ENCODE results near the gene BICRA. TPM values are rescaled to one million over a fixed set of nuclear protein-coding genes. Genes with fewer than 3 reads are reported as not detected.
A peak's percentile ranks its signal among the peaks of the same experiment; 100 is the strongest.
"Not testable (repeated sequence)": the region's sequence is repeated elsewhere in the genome, so short reads cannot be mapped to it uniquely, and the experiment has no call there.

Gene BICRA
- total RNA-seq, 1 donor from 2014 or later = 7.8 TPM

- TF ChIP-seq CTCF (IDR thresholded peaks at IDR 0.05; ENCODE audit: borderline replicate concordance) = no peak
- no peaks in the 10 kb centered on the region for H3K4me1 ChIP-seq
- no peak overlapping the region for H3K27ac ChIP-seq (replicated peaks)
- peaks cover 14% of the 10 kb centered on the region for H3K9me3 ChIP-seq (replicated peaks)
- no peak for DNase-seq
- intact Hi-C loops (cut with micrococcal nuclease) = no loop called here
- no peaks in the 10 kb centered on the region for H3K36me3 ChIP-seq
- H3K4me3 ChIP-seq = no peak overlapping the region
- no peaks in the 10 kb centered on the region for H3K27me3 ChIP-seq (ENCODE audit: low read depth)
Measured at GRCh38 chr19:47587295-47587694, 21.6 kb upstream of the BICRA start.

- H3K4me1 ChIP-seq = no peaks in the 10 kb centered on the region
- H3K4me3 ChIP-seq = no peak overlapping the region
- TF ChIP-seq CTCF (IDR thresholded peaks at IDR 0.05; ENCODE audit: borderline replicate concordance) = no peak
- H3K9me3 ChIP-seq (replicated peaks) = peaks cover 14% of the 10 kb centered on the region
- no peaks in the 10 kb centered on the region for H3K27me3 ChIP-seq (ENCODE audit: low read depth)
- intact Hi-C loops (cut with micrococcal nuclease) = loop anchor here (10.0 kb wide), 1 partner anchor 65 kb away; no protein-coding TSS in a partner anchor
- DNase-seq = no peak
- H3K36me3 ChIP-seq = no peaks in the 10 kb centered on the region
- no peak overlapping the region for H3K27ac ChIP-seq (replicated peaks)
Measured at GRCh38 chr19:47589824-47590223, 19.1 kb upstream of the BICRA start.

DNA sequence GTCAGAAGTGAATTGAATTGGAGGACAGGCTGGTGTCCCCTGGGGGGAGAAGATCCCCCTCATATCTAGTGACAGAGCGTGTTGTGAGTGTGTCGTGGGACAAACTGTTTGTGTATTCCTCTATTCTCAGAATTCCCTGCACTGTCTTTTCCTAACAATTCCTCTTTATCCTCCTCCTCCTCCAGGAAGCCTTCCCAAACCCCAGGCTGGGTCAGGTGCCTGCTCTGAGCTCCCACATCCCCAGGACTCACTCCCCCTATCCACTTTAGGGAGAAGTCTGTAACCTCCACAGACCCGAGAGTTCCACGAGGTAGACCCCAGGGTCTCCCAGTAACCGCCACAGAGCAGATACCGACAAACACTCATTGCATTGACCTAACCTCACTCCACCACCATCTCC, 15.1 kb upstream of the BICRA start:
- H3K9me3 ChIP-seq (replicated peaks) = no peaks in the 10 kb centered on the region
- TF ChIP-seq CTCF (IDR thresholded peaks at IDR 0.05; ENCODE audit: borderline replicate concordance) = no peak
- no peak overlapping the region for H3K4me3 ChIP-seq
- H3K27me3 ChIP-seq (ENCODE audit: low read depth) = no peaks in the 10 kb centered on the region
- no peak for DNase-seq
- peaks cover 6% of the 10 kb centered on the region for H3K4me1 ChIP-seq
- H3K27ac ChIP-seq (replicated peaks) = no peak overlapping the region
- no peaks in the 10 kb centered on the region for H3K36me3 ChIP-seq
- intact Hi-C loops (cut with micrococcal nuclease) = loop anchor here (10.0 kb wide), 1 partner anchor 69 kb away; no protein-coding TSS in a partner anchor

GRCh38 chr19:47595944-47596343, 13.0 kb upstream of the BICRA start:
- no peaks in the 10 kb centered on the region for H3K9me3 ChIP-seq (replicated peaks)
- no peak for TF ChIP-seq CTCF (IDR thresholded peaks at IDR 0.05; ENCODE audit: borderline replicate concordance)
- intact Hi-C loops (cut with micrococcal nuclease) = loop anchor here (10.0 kb wide), 1 partner anchor 71 kb away; no protein-coding TSS in a partner anchor
- no peaks in the 10 kb centered on the region for H3K27me3 ChIP-seq (ENCODE audit: low read depth)
- H3K4me3 ChIP-seq = no peak overlapping the region
- peaks cover 22% of the 10 kb centered on the region for H3K4me1 ChIP-seq
- H3K36me3 ChIP-seq = no peaks in the 10 kb centered on the region
- DNase-seq = no peak
- H3K27ac ChIP-seq (replicated peaks) = no peak overlapping the region

DNA sequence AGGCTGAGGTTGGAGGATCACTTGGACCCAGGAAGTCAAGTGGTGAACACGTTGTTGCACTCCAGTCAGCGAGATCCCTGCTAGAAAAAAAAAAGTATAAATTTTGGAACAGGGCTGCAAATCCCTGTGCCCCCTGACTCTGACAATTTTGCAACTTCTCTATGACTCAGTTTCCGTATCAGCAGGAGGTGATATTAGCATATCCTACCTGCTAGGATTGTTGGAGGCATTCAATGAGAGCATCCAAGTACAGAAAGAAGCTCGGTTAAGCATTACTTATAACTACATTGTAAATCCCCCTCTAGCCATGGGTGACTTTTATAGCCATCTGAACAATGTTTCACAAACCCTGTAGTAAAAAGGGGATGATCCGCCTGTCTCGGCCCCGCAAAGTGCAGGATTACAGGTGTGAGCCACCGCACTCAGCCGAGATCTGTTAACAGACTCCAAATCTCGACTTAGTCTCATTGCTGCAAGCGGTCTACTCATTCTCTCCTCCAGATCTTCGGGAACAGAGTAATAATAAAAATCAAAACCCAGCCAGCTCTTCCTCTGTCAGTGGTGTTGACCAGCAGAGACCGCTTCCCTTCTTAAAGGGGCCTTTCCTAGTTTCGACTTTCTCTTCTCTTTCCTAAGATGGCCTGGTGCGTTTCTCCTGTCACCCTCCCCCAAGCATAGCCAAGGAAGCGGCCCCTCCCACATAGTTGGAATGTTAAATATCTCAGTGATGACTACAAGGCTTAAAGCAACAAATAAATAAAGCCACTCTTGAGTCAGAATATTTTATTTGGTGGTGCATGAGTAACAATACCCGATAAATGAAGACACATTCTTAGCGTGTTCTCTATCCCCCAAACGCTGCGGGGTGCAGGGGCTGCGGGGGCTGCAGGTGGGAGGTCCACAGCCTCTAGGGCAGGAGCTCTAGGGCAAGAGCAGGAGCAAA, 10.3 kb upstream of the BICRA start:
- peak overlapping the region; percentile 85 for H3K27ac ChIP-seq (replicated peaks)
- intact Hi-C loops (cut with micrococcal nuclease) = loop anchor here (10.0 kb wide), 1 partner anchor 74 kb away; no protein-coding TSS in a partner anchor
- no peaks in the 10 kb centered on the region for H3K27me3 ChIP-seq (ENCODE audit: low read depth)
- peak overlapping the region; percentile 69 for H3K4me3 ChIP-seq
- DNase-seq = no peak
- TF ChIP-seq CTCF (IDR thresholded peaks at IDR 0.05; ENCODE audit: borderline replicate concordance) = no peak
- no peaks in the 10 kb centered on the region for H3K36me3 ChIP-seq
- H3K4me1 ChIP-seq = peaks cover 25% of the 10 kb centered on the region
- H3K9me3 ChIP-seq (replicated peaks) = no peaks in the 10 kb centered on the region

- Histone ChIP-seq H3K4me1 (peaks cover 25% of the 10 kb centered on the region), H3K4me3 (peak overlapping the region; percentile 69), H3K27ac (replicated peaks) (peak overlapping the region; percentile 85)
- H3K36me3 ChIP-seq; H3K9me3 ChIP-seq (replicated peaks); DNase-seq; H3K27me3 ChIP-seq (ENCODE audit: low read depth): not testable (repeated sequence)
- intact Hi-C loops (cut with micrococcal nuclease) = loop anchor here (10.0 kb wide), 1 partner anchor 75 kb away; no protein-coding TSS in a partner anchor
Measured at GRCh38 chr19:47599671-47600245, 9.2 kb upstream of the BICRA start.

Data from left ventricle myocardium inferior (tissue), 1 donor.